Right atrium auricular region (tissue), 2 donors: ENCODE data around the gene AHI1. TPM values are rescaled to one million over a fixed set of nuclear protein-coding genes. Genes with fewer than 3 reads are reported as not detected.

Source experiments
- DNase-seq: peaks from one replicate; pipeline ENCODE4 v3.0.0-alpha.2; 2019; ENCODE audit warnings: low spot score
- H3K27ac ChIP-seq, 2 donors: fragments of 200-600 bp; sonication (generic); 1 replicate in 1 of 2; 2 replicates in 1 of 2; pipeline ENCODE4 v1.5.1; 2016 to 2019
- H3K27me3 ChIP-seq, 2 donors: fragments of 200-600 bp; sonication (generic); one replicate each; pipeline versions ENCODE4 v1.5.1 to v1.6.0; 2017 to 2019
- H3K36me3 ChIP-seq: fragments of 200-600 bp; sonication (generic); one replicate; pipeline ENCODE4 v1.5.1; 2016
- H3K4me1 ChIP-seq, 2 donors: fragments of 200-600 bp; sonication (generic); one replicate each; pipeline versions ENCODE4 v1.5.1 to v1.6.0; 2017 to 2019
- H3K4me3 ChIP-seq, 2 donors: fragments of 200-600 bp; sonication (generic); 1 replicate in 1 of 2; 2 replicates in 1 of 2; pipeline ENCODE4 v1.5.1; 2017 to 2019; ENCODE audit warnings: mild to moderate bottlenecking in 1 of 2, moderate library complexity in 1 of 2
- H3K9me3 ChIP-seq, 2 donors: fragments of 200-600 bp; sonication (generic); one replicate each; pipeline ENCODE4 v1.5.1; 2019
- total RNA-seq, 2 donors: library from RNA; depleted of rRNA; stranded (reverse); fragments of >200 nt; gene quantifications; one replicate each; pipeline ENCODE4 v1.1.0, GENCODE V29; 2016
- TF ChIP-seq, protein P1 (sequence below), 2 donors: fragments of 200-600 bp; sonication (generic); IDR thresholded peaks; one replicate each; pipeline ENCODE4 v1.5.1; 2019; ENCODE audit warnings: antibody characterized with exemption in 2 of 2

Gene AHI1
- total RNA-seq, 2 donors from 2014 or later, result 8.5 to 10.2 TPM

DNA sequence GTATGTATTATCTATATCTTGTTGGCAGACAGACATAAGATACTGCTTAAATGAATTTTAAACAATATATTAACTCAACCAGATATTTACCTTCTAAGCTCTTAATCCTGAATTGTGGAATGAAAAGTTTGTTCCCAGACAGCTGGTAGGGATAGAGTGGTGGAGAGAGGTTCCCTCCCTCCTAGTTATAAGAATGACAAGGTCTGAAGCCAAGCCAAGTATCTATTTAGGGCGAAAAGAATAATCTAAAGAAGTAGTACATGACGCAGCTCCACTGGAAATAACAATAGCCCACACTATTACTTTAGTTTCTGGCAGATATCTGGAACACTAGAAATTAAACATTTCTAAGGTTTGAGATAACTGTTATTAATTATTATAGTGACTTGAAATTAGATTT is 104.3 kb downstream of the AHI1 start:
- H3K27ac ChIP-seq, result no peak overlapping the region
- no peaks in the 10 kb centered on the region for H3K9me3 ChIP-seq
- no peaks in the 10 kb centered on the region for H3K4me1 ChIP-seq
- no peak overlapping the region for H3K4me3 ChIP-seq
- no peaks in the 10 kb centered on the region for H3K27me3 ChIP-seq
- peaks cover 5% of the 10 kb centered on the region for H3K36me3 ChIP-seq
- DNase-seq, result no peak
- TF ChIP-seq, protein P1, sequence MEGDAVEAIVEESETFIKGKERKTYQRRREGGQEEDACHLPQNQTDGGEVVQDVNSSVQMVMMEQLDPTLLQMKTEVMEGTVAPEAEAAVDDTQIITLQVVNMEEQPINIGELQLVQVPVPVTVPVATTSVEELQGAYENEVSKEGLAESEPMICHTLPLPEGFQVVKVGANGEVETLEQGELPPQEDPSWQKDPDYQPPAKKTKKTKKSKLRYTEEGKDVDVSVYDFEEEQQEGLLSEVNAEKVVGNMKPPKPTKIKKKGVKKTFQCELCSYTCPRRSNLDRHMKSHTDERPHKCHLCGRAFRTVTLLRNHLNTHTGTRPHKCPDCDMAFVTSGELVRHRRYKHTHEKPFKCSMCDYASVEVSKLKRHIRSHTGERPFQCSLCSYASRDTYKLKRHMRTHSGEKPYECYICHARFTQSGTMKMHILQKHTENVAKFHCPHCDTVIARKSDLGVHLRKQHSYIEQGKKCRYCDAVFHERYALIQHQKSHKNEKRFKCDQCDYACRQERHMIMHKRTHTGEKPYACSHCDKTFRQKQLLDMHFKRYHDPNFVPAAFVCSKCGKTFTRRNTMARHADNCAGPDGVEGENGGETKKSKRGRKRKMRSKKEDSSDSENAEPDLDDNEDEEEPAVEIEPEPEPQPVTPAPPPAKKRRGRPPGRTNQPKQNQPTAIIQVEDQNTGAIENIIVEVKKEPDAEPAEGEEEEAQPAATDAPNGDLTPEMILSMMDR (IDR thresholded peaks at IDR 0.05), result no peak

DNA sequence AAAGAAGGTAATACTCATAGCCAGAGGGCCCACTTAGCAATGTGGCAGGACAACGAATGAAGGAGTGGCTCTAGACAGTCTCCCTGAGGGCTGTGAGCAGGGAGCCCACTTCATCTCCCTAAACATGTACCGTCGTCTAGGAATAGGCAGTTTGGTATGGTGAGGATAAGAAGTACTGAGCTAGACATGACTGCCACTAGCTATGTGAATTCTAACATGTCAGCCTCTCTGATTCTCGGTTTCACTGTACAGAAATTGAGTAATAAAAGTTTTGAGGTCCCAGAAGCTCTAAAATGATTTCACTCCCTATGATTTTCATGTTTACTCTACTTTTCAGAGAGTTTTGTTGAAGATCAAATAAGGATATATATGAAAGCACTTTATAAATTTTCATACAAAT is 107.1 kb downstream of the AHI1 start:
- TF ChIP-seq, protein P1 (IDR thresholded peaks at IDR 0.05), result no peak
- DNase-seq, result no peak
- H3K4me3 ChIP-seq, result no peak overlapping the region
- H3K9me3 ChIP-seq, result no peaks in the 10 kb centered on the region
- H3K27ac ChIP-seq, result no peak overlapping the region
- no peaks in the 10 kb centered on the region for H3K4me1 ChIP-seq
- H3K36me3 ChIP-seq, result peaks cover 5% of the 10 kb centered on the region
- no peaks in the 10 kb centered on the region for H3K27me3 ChIP-seq

DNA sequence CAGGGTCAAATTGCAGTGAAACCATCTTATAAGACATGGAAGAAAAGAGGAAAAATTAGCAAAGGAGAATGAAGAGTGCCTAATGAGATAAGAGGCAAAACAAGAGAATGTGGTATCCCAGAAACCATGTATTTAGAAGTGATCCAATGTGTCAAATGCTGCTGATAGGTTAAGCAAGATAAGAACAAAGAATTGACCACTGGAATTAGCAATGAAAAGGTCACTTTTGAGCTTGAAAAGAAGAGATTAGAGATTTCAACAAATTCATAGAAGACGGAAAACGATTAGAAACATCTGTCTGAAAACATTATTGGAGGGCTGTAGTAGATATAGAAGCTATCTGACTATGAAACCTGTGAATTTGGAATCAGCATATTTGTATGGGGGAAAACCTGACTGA is 112.2 kb downstream of the AHI1 start:
- TF ChIP-seq, protein P1 (IDR thresholded peaks at IDR 0.05), result no peak
- H3K27ac ChIP-seq, result no peak overlapping the region
- H3K4me1 ChIP-seq, result no peaks in the 10 kb centered on the region
- DNase-seq, result no peak
- no peaks in the 10 kb centered on the region for H3K36me3 ChIP-seq
- H3K4me3 ChIP-seq, result no peak overlapping the region
- no peaks in the 10 kb centered on the region for H3K9me3 ChIP-seq
- H3K27me3 ChIP-seq, result no peaks in the 10 kb centered on the region

DNA sequence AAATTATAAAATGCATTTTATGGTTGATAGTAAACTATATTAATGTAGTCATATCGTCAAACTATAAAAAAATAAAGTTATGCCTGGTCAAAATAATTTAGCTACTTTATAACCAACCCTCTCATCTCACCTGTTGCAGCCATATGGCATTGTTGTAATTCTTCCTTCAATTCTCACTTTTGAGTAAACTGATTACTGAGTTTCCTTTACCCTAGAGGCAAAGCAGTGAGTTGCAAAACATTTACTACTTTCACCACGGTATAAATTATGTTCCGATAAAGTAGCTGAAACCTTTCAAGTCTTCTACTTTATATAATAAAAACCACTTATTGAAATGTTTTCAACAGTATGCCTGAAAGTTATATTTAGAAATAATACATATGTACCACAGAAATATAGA is 113.8 kb downstream of the AHI1 start:
- Histone ChIP-seq H3K4me1 (no peaks in the 10 kb centered on the region), H3K27ac (no peak overlapping the region), H3K9me3 (no peaks in the 10 kb centered on the region), H3K36me3 (no peaks in the 10 kb centered on the region), H3K4me3 (no peak overlapping the region), H3K27me3 (no peaks in the 10 kb centered on the region)
- TF ChIP-seq, protein P1 (IDR thresholded peaks at IDR 0.05), result no peak
- no peak for DNase-seq

DNA sequence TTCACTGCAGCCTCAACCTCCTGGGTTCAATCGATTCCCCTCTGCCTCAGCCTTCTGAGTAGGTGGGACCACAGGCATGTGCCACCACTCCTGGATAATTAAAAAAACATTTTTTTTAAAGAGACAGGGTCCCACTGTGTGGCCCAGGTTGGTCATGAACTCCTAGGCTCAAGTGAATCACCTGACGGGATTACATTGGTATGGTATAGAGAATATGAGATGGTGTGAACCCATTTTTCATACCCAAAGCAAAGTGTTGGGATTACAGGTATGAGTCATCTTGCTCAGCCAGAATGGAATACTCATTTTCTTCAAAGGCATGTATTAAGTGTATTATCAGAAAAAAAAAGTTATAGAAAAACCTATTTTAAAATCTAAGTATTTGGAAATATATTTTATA is 114.2 kb downstream of the AHI1 start:
- H3K27ac ChIP-seq, result no peak overlapping the region
- H3K4me3 ChIP-seq, result no peak overlapping the region
- TF ChIP-seq, protein P1 (IDR thresholded peaks at IDR 0.05), result no peak
- H3K36me3 ChIP-seq, result no peaks in the 10 kb centered on the region
- H3K27me3 ChIP-seq, result no peaks in the 10 kb centered on the region
- DNase-seq, result no peak
- no peaks in the 10 kb centered on the region for H3K9me3 ChIP-seq
- H3K4me1 ChIP-seq, result no peaks in the 10 kb centered on the region

DNA sequence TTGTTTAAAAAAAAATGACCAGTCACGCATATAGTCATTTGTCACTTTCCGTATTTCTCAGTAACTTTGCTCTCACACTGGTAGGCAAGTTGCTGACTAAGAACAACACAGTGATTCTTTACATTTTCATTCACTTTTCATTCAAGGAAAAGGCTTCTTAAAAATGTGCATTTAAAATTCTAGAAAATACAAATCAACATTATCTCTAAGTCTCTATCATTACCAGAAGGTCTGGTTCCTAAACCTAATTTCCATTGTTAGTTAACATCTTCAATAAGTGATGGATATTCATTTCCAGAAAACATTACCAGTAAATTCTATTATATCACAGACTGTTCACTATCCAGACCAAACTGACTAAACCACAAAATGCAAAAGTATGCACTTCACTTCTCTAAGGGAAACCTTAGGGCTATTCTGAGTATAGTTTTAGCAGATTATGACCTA is 115.3 kb downstream of the AHI1 start:
- no peak overlapping the region for H3K27ac ChIP-seq
- TF ChIP-seq, protein P1 (IDR thresholded peaks at IDR 0.05), result no peak
- no peak overlapping the region for H3K4me3 ChIP-seq
- no peak for DNase-seq
- no peaks in the 10 kb centered on the region for H3K9me3 ChIP-seq
- H3K36me3 ChIP-seq, result no peaks in the 10 kb centered on the region
- no peaks in the 10 kb centered on the region for H3K27me3 ChIP-seq
- no peaks in the 10 kb centered on the region for H3K4me1 ChIP-seq
